T-cell (primary cell): ENCODE results near the gene PHGDH. TPM values are rescaled to one million over a fixed set of nuclear protein-coding genes. Genes with fewer than 3 reads are reported as not detected.

Experiments used
- ATAC-seq, 4 experiments: fragments of 200-7000 bp in 3 of 4; fragments of 150-1000 bp in 1 of 4; cut with Tn5 transposase; replicated peaks in 1 of 4; 1 replicate in 3 of 4; 2 replicates in 1 of 4; pipeline ENCODE4 v1.10.0; 2021; ENCODE audit warnings: moderate library complexity in 3 of 4, mild to moderate bottlenecking in 2 of 4, moderate number of reproducible peaks in 1 of 4
- CTCF ChIA-PET, 2 donors: fragments of 300-600 bp; sonication (Branson Sonifier 250); formaldehyde crosslinking; loops; one replicate each; lab custom pipeline; 2022; ENCODE audit warnings: antibody characterized with exemption in 2 of 2; lab: Charles Lee
- POLR2A ChIA-PET, 2 donors: fragments of 300-600 bp; sonication (Branson Sonifier 250); formaldehyde crosslinking; loops; one replicate each; lab custom pipeline; 2022; ENCODE audit warnings: antibody characterized with exemption in 2 of 2; lab: Charles Lee
- DNase-seq, 35 experiments: peaks; one replicate each; pipeline versions ENCODE4 v3.0.0 to v3.0.0-alpha.2; 2013 to 2023
- H3K27ac ChIP-seq: one replicate; pipeline ENCODE4 v1.5.1; 2013; ENCODE audit warnings: low read length
- H3K27me3 ChIP-seq, 2 experiments: replicated peaks in 1 of 2; 1 replicate in 1 of 2; 2 replicates in 1 of 2; pipeline versions ENCODE4 v1.6.1 to v1.7.0; 2013; ENCODE audit warnings: low read length in 1 of 2, mixed read lengths in 1 of 2; ENCODE audit not compliant: control insufficient read depth in 2 of 2, insufficient read depth in 2 of 2; ENCODE audit errors: extremely low read depth in 1 of 2
- H3K36me3 ChIP-seq, 2 donors: 1 replicate in 1 of 2; 2 replicates in 1 of 2; pipeline versions ENCODE4 v1.6.1 to v1.7.0; 2013; ENCODE audit warnings: low read length in 1 of 2; ENCODE audit not compliant: control insufficient read depth in 2 of 2, insufficient read depth in 1 of 2; ENCODE audit errors: extremely low read depth in 1 of 2
- H3K4me1 ChIP-seq, 2 experiments: 1 replicate in 1 of 2; 2 replicates in 1 of 2; pipeline versions ENCODE4 v1.6.1 to v1.7.0; 2013; ENCODE audit warnings: low read length in 2 of 2, mixed read lengths in 1 of 2; ENCODE audit not compliant: insufficient read depth in 2 of 2, control insufficient read depth in 1 of 2; ENCODE audit errors: extremely low read depth in 1 of 2
- H3K4me3 ChIP-seq, 2 donors: 1 replicate in 1 of 2; 2 replicates in 1 of 2; pipeline versions ENCODE4 v1.5.1 to v1.7.0; 2013; ENCODE audit warnings: mild to moderate bottlenecking in 2 of 2, low read length in 1 of 2, moderate library complexity in 1 of 2; ENCODE audit not compliant: control insufficient read depth in 1 of 2; ENCODE audit errors: extremely low read depth in 1 of 2
- H3K9me3 ChIP-seq: 2 replicates; pipeline ENCODE4 v1.7.0; 2013
- H3K27ac Mint-ChIP-seq, 2 donors: one replicate each; pipeline ENCODE4 v1.8.0; 2020 to 2021; ENCODE audit warnings: mild to moderate bottlenecking in 2 of 2, mixed read lengths in 2 of 2
- H3K27me3 Mint-ChIP-seq, 2 donors: one replicate each; pipeline ENCODE4 v1.8.0; 2021 to 2022; ENCODE audit warnings: mixed read lengths in 2 of 2
- H3K36me3 Mint-ChIP-seq: one replicate; pipeline ENCODE4 v1.8.0; 2021; ENCODE audit warnings: mixed read lengths
- H3K4me1 Mint-ChIP-seq, 3 donors: one replicate each; pipeline ENCODE4 v1.8.0; 2020 to 2022; ENCODE audit warnings: mixed read lengths in 3 of 3, mild to moderate bottlenecking in 1 of 3
- H3K4me3 Mint-ChIP-seq, 3 donors: one replicate each; pipeline ENCODE4 v1.8.0; 2020 to 2022; ENCODE audit warnings: mild to moderate bottlenecking in 3 of 3, mixed read lengths in 3 of 3, moderate library complexity in 3 of 3
- H3K9me3 Mint-ChIP-seq, 3 donors: one replicate each; pipeline ENCODE4 v1.8.0; 2020 to 2022; ENCODE audit warnings: mixed read lengths in 3 of 3
- WGBS: methylation state at CpG from one replicate; pipeline ENCODE4 v1.1.5; 2013; ENCODE audit warnings: missing lambda C conversion rate; ENCODE audit not compliant: insufficient coverage; 5-methylcytosine and 5-hydroxymethylcytosine counted together
- total RNA-seq, 35 experiments: library from RNA in 6 of 35; stranded (reverse) in 6 of 35; fragments of 120-200 nt in 1 of 35; gene quantifications; one replicate each; pipeline versions ENCODE4 v1.2.1 to v1.2.4 and lab custom pipeline; 2013 to 2026

The PHGDH gene
- total RNA-seq (10 to 100 TPM in 3 of 5 donors, 1 to 10 TPM in 2; 7.8 to 27.4 (median 14.3) TPM), total RNA-seq (lab: John Stamatoyannopoulos, UW) (1.7 to 73.6 (median 5.8) reads per million in 29 experiments)
- total RNA-seq (2013): 4.0 TPM

GRCh38 chr1:119711804-119712341 lies at the start of gene PHGDH:
Gene PHGDH (plus strand): TSS chr1:119711934. CDS start chr1:119712023, 89 bp downstream.
- Histone ChIP-seq H3K27ac (no peak within 1 kb of the TSS), H3K4me1 (peaks cover 0 to 15% of the 10 kb centered on the region in 2 experiments), H3K9me3 (no peaks in the 10 kb centered on the region), H3K36me3 (no peaks in the 10 kb centered on the region), H3K27me3 (peaks cover 0 to 19% of the 10 kb centered on the region in 2 experiments), H3K4me3 (peak within 1 kb of the TSS; percentile 71 to 100)
- DNase-seq: peak in 23 of 35 experiments; percentile 3 to 47 (median 16)
- peak within 1 kb of the TSS; percentile 88 to 98 (median 90) for H3K4me3 Mint-ChIP-seq
- H3K4me1 Mint-ChIP-seq: peaks cover 18 to 35% (median 25%) of the 10 kb centered on the region in 3 donors
- CTCF ChIA-PET: no interaction called here
- peak within 1 kb of the TSS; percentile 8 to 26 for H3K27ac Mint-ChIP-seq
- H3K36me3 Mint-ChIP-seq: no peaks in the 10 kb centered on the region
- ATAC-seq: peak; percentile 59 to 85 (median 76)
- H3K9me3 Mint-ChIP-seq: peaks cover 0 to 3% (median 0%) of the 10 kb centered on the region in 3 donors
- H3K27me3 Mint-ChIP-seq: peaks cover 0 to 37% of the 10 kb centered on the region in 2 donors
- POLR2A ChIA-PET: interaction anchor here in 1 of 2 donors (0.5 kb wide), 1 partner anchor 546 kb away, joined by 3 read pairs; no protein-coding TSS in a partner anchor
- WGBS: under 1% methylated on average over 27 of the region's 27 CpGs

GRCh38 chr1:119662034-119662437 lies 49.7 kb upstream of the PHGDH start:
- Mint-ChIP-seq H3K4me1 (no peaks in the 10 kb centered on the region), H3K9me3 (no peaks in the 10 kb centered on the region), H3K27ac (no peak overlapping the region), H3K27me3 (peaks cover 14 to 30% of the 10 kb centered on the region in 2 donors), H3K36me3 (no peaks in the 10 kb centered on the region), H3K4me3 (no peak overlapping the region)
- no peak overlapping the region for H3K4me3 ChIP-seq
- H3K27me3 ChIP-seq: peaks cover 0 to 4% of the 10 kb centered on the region in 2 experiments
- H3K9me3 ChIP-seq: no peaks in the 10 kb centered on the region
- no peaks in the 10 kb centered on the region for H3K36me3 ChIP-seq
- no peak for DNase-seq
- ChIA-PET POLR2A (no interaction called here), CTCF (no interaction called here)
- H3K27ac ChIP-seq: no peak overlapping the region
- no peaks in the 10 kb centered on the region for H3K4me1 ChIP-seq
- no peak for ATAC-seq
- WGBS: 17% methylated on average over 2 of the region's 3 CpGs

GRCh38 chr1:119664067-119664466 lies 47.7 kb upstream of the PHGDH start:
- Mint-ChIP-seq H3K27ac (no peak overlapping the region), H3K36me3 (no peaks in the 10 kb centered on the region), H3K9me3 (no peaks in the 10 kb centered on the region), H3K4me1 (no peaks in the 10 kb centered on the region), H3K27me3 (peaks cover 12 to 27% of the 10 kb centered on the region in 2 donors), H3K4me3 (no peak overlapping the region)
- ChIA-PET POLR2A (no interaction called here), CTCF (interaction anchor here in 1 of 2 donors (0.8 kb wide), 1 partner anchor 11 kb away, joined by 6 read pairs; no protein-coding TSS in a partner anchor)
- Histone ChIP-seq H3K9me3 (no peaks in the 10 kb centered on the region), H3K36me3 (no peaks in the 10 kb centered on the region), H3K4me1 (no peaks in the 10 kb centered on the region), H3K27ac (no peak overlapping the region), H3K27me3 (peaks cover 0 to 8% of the 10 kb centered on the region in 2 experiments), H3K4me3 (no peak overlapping the region)
- 78% methylated on average over 1 of the region's 5 CpGs for WGBS
- ATAC-seq (no peak), DNase-seq (no peak)

GRCh38 chr1:119667173-119667572 lies 44.6 kb upstream of the PHGDH start:
- POLR2A ChIA-PET: interaction anchor here in 1 of 2 donors (0.7 kb wide), 1 partner anchor 153 kb away, joined by 6 read pairs; no protein-coding TSS in a partner anchor
- Histone ChIP-seq H3K27ac (no peak overlapping the region), H3K4me3 (no peak overlapping the region), H3K27me3 (peaks cover 0 to 7% of the 10 kb centered on the region in 2 experiments), H3K36me3 (no peaks in the 10 kb centered on the region), H3K9me3 (no peaks in the 10 kb centered on the region), H3K4me1 (no peaks in the 10 kb centered on the region)
- Mint-ChIP-seq H3K36me3 (no peaks in the 10 kb centered on the region), H3K4me3 (no peak overlapping the region), H3K27ac (no peak overlapping the region), H3K4me1 (no peaks in the 10 kb centered on the region), H3K27me3 (peaks cover 11 to 20% of the 10 kb centered on the region in 2 donors), H3K9me3 (no peaks in the 10 kb centered on the region)
- CTCF ChIA-PET: interaction anchor here in 1 of 2 donors (0.7 kb wide), 1 partner anchor 465 kb away, joined by 5 read pairs; no protein-coding TSS in a partner anchor
- WGBS: 44% methylated on average over 2 of the region's 6 CpGs
- ATAC-seq (no peak), DNase-seq (no peak)

GRCh38 chr1:119670898-119671297 lies 40.8 kb upstream of the PHGDH start:
- no peak overlapping the region for H3K4me3 Mint-ChIP-seq
- ChIA-PET POLR2A (no interaction called here), CTCF (no interaction called here)
- H3K4me1 Mint-ChIP-seq: peaks cover 6 to 9% (median 7%) of the 10 kb centered on the region in 3 donors
- Histone ChIP-seq H3K4me1 (peaks cover 0 to 5% of the 10 kb centered on the region in 2 experiments), H3K36me3 (no peaks in the 10 kb centered on the region), H3K9me3 (no peaks in the 10 kb centered on the region), H3K4me3 (no peak overlapping the region), H3K27me3 (peaks cover 0 to 11% of the 10 kb centered on the region in 2 experiments), H3K27ac (no peak overlapping the region)
- no peak for DNase-seq
- no peaks in the 10 kb centered on the region for H3K36me3 Mint-ChIP-seq
- H3K27me3 Mint-ChIP-seq: peaks cover 8 to 23% of the 10 kb centered on the region in 2 donors
- 60% methylated on average over 1 of the region's 2 CpGs for WGBS
- no peaks in the 10 kb centered on the region for H3K9me3 Mint-ChIP-seq
- no peak for ATAC-seq
- no peak overlapping the region for H3K27ac Mint-ChIP-seq

- H3K36me3 ChIP-seq: no peaks in the 10 kb centered on the region
- Mint-ChIP-seq H3K27ac (no peak overlapping the region), H3K27me3 (peaks cover 5 to 25% of the 10 kb centered on the region in 2 donors), H3K4me3 (no peak overlapping the region), H3K4me1 (peaks cover 6 to 9% (median 8%) of the 10 kb centered on the region in 3 donors), H3K9me3 (no peaks in the 10 kb centered on the region), H3K36me3 (no peaks in the 10 kb centered on the region)
- ATAC-seq: no peak
- H3K27ac ChIP-seq: no peak overlapping the region
- peaks cover 0 to 7% of the 10 kb centered on the region in 2 experiments for H3K27me3 ChIP-seq
- 90% methylated on average over 3 of the region's 4 CpGs for WGBS
- no peak for DNase-seq
- peaks cover 0 to 5% of the 10 kb centered on the region in 2 experiments for H3K4me1 ChIP-seq
- no peak overlapping the region for H3K4me3 ChIP-seq
- ChIA-PET CTCF (interaction anchor here in 1 of 2 donors (0.5 kb wide), 1 partner anchor 219 kb away, joined by 3 read pairs; no protein-coding TSS in a partner anchor), POLR2A (no interaction called here)
- H3K9me3 ChIP-seq: no peaks in the 10 kb centered on the region
These were observed 38.4 kb upstream of the PHGDH start for GRCh38 chr1:119673171-119673940.
